BE2C (cell line): ENCODE measurements around the gene ARID5B.
"Not testable (repeated sequence)": the region's sequence is repeated elsewhere in the genome, so short reads cannot be mapped to it uniquely, and the experiment has no call there.

ENCODE experiments used
- DNase-seq: peaks from one replicate; pipeline ENCODE4 v3.0.0-alpha.2; 2020
- H3K27me3 ChIP-seq: fragments of 250-450 bp; sonication (Bioruptor Pico); 2 replicates; pipeline ENCODE4 v1.5.1; 2020; ENCODE audit warnings: mild to moderate bottlenecking
- H3K36me3 ChIP-seq: fragments of 250-450 bp; sonication (Bioruptor Pico); 2 replicates; pipeline ENCODE4 v1.5.1; 2020; ENCODE audit warnings: mild to moderate bottlenecking
- H3K4me1 ChIP-seq: fragments of 250-450 bp; sonication (Bioruptor Pico); 2 replicates; pipeline ENCODE4 v1.5.1; 2020
- H3K4me3 ChIP-seq: 2 replicates; pipeline ENCODE4 v1.5.1; 2011; ENCODE audit warnings: low read depth, low read length
- H3K9me3 ChIP-seq: fragments of 250-450 bp; sonication (Bioruptor Pico); 2 replicates; pipeline ENCODE4 v1.5.1; 2020
- TF ChIP-seq, protein P1 (sequence below): IDR thresholded peaks from 2 replicates; pipeline ENCODE4 v1.5.1; 2012; ENCODE audit warnings: mild to moderate bottlenecking, low read depth, low read length

The ARID5B gene

DNA sequence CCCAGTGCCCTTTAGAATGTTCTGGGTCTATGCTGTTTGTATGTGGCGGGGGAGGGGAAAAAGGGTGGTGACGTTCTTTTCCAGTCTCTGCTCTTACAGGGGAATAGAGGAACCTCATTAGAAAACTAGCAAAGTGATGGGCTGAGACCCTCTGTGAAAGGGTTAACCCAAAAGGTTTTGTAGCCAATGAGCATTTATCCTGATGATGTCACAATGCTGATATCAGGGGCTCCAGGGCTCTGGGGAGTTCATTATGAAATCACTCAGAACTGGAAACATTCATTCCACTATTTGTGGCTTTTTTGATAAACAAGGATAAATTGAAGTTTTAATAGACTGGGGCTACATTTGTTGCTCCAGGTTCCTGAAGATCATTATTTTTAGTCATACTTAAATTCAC is 71.7 kb downstream of the ARID5B start:
- H3K4me1 ChIP-seq: peaks cover 34% of the 10 kb centered on the region
- DNase-seq: peak; percentile 20
- TF ChIP-seq, protein P1, sequence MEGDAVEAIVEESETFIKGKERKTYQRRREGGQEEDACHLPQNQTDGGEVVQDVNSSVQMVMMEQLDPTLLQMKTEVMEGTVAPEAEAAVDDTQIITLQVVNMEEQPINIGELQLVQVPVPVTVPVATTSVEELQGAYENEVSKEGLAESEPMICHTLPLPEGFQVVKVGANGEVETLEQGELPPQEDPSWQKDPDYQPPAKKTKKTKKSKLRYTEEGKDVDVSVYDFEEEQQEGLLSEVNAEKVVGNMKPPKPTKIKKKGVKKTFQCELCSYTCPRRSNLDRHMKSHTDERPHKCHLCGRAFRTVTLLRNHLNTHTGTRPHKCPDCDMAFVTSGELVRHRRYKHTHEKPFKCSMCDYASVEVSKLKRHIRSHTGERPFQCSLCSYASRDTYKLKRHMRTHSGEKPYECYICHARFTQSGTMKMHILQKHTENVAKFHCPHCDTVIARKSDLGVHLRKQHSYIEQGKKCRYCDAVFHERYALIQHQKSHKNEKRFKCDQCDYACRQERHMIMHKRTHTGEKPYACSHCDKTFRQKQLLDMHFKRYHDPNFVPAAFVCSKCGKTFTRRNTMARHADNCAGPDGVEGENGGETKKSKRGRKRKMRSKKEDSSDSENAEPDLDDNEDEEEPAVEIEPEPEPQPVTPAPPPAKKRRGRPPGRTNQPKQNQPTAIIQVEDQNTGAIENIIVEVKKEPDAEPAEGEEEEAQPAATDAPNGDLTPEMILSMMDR: no peak
- H3K27me3 ChIP-seq: no peaks in the 10 kb centered on the region
- H3K36me3 ChIP-seq: no peaks in the 10 kb centered on the region
- no peak overlapping the region; the same call in 1 of the 2 replicates for H3K4me3 ChIP-seq
- no peaks in the 10 kb centered on the region for H3K9me3 ChIP-seq

DNA sequence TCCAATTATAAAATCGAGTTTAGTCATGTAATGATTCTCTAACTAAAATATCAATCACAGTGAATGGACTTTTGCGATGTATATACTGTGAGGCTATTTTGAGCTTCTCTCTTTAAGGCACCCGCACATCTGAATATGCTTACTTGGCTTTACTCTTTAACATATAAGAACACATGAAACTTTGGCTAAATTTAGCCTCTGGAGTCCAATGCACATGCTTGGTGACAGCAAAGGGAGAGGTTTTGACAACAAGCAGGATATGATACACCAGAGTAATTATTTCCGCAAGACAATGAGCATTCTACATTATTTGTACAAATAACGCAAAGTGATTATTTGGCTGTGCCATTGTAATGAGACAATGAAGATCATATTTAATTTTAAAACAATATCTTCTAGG is 72.4 kb downstream of the ARID5B start:
- TF ChIP-seq, protein P1: no peak
- Histone ChIP-seq H3K36me3 (no peaks in the 10 kb centered on the region), H3K27me3 (no peaks in the 10 kb centered on the region), H3K4me3 (peak overlapping the region; percentile 21), H3K4me1 (peaks cover 31% of the 10 kb centered on the region), H3K9me3 (no peaks in the 10 kb centered on the region)
- no peak for DNase-seq

DNA sequence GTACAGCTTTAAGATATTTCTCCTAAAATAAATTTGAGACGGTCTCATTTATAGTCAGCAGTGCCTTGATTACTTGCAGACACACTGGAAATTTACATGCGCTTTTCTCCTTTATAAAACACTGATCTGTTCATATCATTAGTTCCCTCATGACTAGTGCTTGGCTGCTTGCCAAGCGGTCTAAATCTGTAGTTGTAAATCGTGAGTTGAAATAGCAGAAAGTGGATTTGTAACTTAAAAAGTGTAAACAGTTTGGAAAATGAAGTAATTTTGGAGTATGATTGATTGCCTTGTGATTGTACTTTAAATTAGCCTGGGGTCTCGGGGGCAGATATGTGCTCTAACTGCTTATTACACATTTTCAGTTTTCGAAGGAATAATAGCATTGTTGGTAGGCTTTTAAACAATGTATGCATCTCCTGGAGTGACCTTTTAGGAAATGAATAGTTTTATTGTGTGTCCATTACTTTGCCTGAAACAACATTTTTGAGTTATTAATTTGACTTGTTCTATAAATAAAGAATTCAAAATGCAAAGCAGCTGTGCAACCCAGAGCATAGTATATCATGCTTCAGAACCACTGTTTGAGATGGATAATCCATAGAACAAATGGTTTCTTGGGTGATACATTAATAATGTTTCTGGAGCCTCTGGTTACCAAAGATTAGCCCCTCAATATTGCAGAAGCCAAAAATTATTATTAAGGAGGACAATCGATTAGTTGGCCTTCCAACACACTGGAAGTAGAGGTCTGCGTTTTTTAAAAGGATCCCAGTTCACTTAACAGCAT is 73.3 kb downstream of the ARID5B start:
- H3K36me3 ChIP-seq: no peaks in the 10 kb centered on the region
- DNase-seq: peak; percentile 72
- H3K27me3 ChIP-seq: no peaks in the 10 kb centered on the region
- peak overlapping the region; percentile 21 for H3K4me3 ChIP-seq
- TF ChIP-seq, protein P1: no peak
- peaks cover 26% of the 10 kb centered on the region for H3K4me1 ChIP-seq
- H3K9me3 ChIP-seq: no peaks in the 10 kb centered on the region

DNA sequence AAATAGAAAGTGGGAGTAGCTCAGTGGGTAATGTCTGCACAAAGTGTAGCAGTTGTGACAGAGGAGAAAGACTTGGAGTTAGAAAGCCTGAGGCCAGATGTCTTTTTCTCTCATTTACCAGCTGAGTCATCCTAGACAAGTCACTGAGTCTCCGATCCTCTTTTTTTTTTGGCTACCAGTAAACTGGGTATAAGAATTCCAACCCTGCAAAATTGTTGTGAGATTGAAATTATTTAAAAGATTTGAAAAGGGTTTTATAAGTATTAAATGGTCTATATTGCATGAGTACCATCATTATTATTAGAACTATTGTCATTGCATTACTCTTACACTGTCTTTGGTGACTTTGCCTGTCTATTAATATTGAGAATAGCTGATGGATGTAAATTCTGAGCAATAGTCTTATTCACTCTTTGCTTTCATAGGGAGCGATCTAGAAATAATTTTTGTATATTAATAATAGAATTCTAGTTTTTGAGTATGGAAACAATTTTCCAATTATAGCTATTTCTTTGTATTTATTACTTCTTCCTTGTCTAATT is 74.0 kb downstream of the ARID5B start:
- no peaks in the 10 kb centered on the region for H3K9me3 ChIP-seq
- peaks cover 22% of the 10 kb centered on the region for H3K4me1 ChIP-seq
- H3K27me3 ChIP-seq: no peaks in the 10 kb centered on the region
- no peaks in the 10 kb centered on the region for H3K36me3 ChIP-seq
- peak overlapping the region; percentile 21; the same call in 1 of the 2 replicates for H3K4me3 ChIP-seq
- DNase-seq: peak; percentile 30
- TF ChIP-seq, protein P1: no peak

DNA sequence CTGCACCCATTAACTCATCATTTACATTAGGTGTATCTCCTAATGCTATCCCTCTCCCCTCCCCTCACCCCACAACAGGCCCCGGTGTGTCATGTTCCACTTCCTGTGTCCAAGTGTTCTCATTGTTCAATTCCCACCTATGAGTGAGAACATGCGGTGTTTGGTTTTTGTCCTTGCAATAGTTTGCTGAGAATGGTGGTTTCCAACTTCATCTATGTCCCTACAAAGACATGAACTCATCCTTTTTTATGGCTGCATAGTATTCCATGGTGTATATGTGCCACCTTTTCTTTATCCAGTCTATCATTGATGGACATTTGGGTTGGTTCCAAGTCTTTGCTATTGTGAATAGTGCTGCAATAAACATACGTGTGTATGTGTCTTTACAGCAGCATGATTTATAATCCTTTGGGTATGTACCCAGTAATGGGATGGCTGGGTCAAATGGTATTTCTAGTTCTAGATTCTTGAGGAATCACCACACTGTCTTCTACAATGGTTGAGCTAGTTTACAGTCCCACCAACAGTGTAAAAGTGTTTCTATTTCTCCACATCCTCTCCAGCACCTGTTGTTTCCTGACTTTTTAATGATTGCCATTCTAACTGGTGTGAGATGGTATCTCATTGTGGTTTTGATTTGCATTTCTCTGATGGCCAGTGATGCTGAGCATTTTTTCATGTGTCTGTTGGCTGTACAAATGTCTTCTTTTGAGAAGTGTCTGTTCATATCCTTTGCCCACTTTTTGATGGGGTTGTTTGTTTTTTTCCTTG is 75.6 kb downstream of the ARID5B start:
- H3K4me3 ChIP-seq: not testable (repeated sequence)

DNA sequence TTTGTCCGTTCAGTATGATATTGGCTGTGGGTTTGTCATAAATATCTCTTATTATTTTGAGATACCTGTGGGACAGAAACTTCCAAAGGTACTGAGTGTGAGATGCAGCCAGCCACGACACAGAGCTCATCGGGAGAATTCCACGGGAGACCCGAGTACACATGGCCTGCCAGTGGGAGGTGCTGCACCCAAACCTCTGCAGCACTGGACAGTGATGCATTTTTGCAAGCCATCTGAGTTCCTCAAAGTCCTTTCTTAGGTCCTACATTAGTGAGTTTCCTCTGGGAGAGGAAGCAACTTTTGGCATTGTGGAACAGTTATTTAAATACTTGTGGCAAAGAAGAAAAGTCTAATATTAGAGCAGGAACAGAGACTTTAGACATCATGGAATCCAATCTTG is 77.5 kb downstream of the ARID5B start:
- H3K36me3 ChIP-seq: no peaks in the 10 kb centered on the region
- peaks cover 14% of the 10 kb centered on the region for H3K4me1 ChIP-seq
- peak; percentile 16 for DNase-seq
- no peaks in the 10 kb centered on the region for H3K9me3 ChIP-seq
- TF ChIP-seq, protein P1: peak; percentile 46
- no peaks in the 10 kb centered on the region for H3K27me3 ChIP-seq
- H3K4me3 ChIP-seq: no peak overlapping the region

More for the DNA sequence above, 75.6 kb downstream of the ARID5B start:
- DNase-seq, H3K9me3 ChIP-seq, H3K36me3 ChIP-seq, H3K27me3 ChIP-seq: not testable (repeated sequence)
- peaks cover 22% of the 10 kb centered on the region for H3K4me1 ChIP-seq
